ENCODE data around the gene DDAH1.

Gene DDAH1

GRCh38 chr1:85438353-85438752 is 26.6 kb downstream of the DDAH1 start:
- H3K9ac ChIP-seq (ENCODE audit: low read length) = peak overlapping the region; percentile 27
- H3K4me1 ChIP-seq (ENCODE audit: control insufficient read depth, insufficient read depth, low read length) = peaks cover 40% of the 10 kb centered on the region
- DNase-seq (ENCODE audit: low read depth) = no peak
- no peaks in the 10 kb centered on the region for H3K9me3 ChIP-seq (ENCODE audit: control insufficient read depth, low read length)
- H3K27me3 ChIP-seq (replicated peaks; ENCODE audit: control insufficient read depth, insufficient read depth, low read length) = no peaks in the 10 kb centered on the region
- no peaks in the 10 kb centered on the region for H3K36me3 ChIP-seq (ENCODE audit: control insufficient read depth, insufficient read depth, low read length, severe bottlenecking)
- no peak overlapping the region for H3K4me3 ChIP-seq (ENCODE audit: low read length)

- DNase-seq (ENCODE audit: low read depth) = no peak
- H3K4me3 ChIP-seq (ENCODE audit: low read length) = no peak overlapping the region
- H3K27me3 ChIP-seq (replicated peaks; ENCODE audit: control insufficient read depth, insufficient read depth, low read length) = no peaks in the 10 kb centered on the region
- H3K36me3 ChIP-seq (ENCODE audit: control insufficient read depth, insufficient read depth, low read length, severe bottlenecking) = no peaks in the 10 kb centered on the region
- no peak overlapping the region for H3K9ac ChIP-seq (ENCODE audit: low read length)
- no peaks in the 10 kb centered on the region for H3K9me3 ChIP-seq (ENCODE audit: control insufficient read depth, low read length)
- H3K4me1 ChIP-seq (ENCODE audit: control insufficient read depth, insufficient read depth, low read length) = peaks cover 40% of the 10 kb centered on the region
Observed at GRCh38 chr1:85437139-85437538, 27.8 kb downstream of the DDAH1 start.

- no peak for DNase-seq (ENCODE audit: low read depth)
- H3K4me1 ChIP-seq (ENCODE audit: control insufficient read depth, insufficient read depth, low read length) = peaks cover 9% of the 10 kb centered on the region
Observed at GRCh38 chr1:85433096-85433495, 31.9 kb downstream of the DDAH1 start.

GRCh38 chr1:85428471-85429089 is 36.4 kb downstream of the DDAH1 start:
- no peak overlapping the region for H3K9ac ChIP-seq (ENCODE audit: low read length)
- DNase-seq (ENCODE audit: low read depth) = no peak
- H3K36me3 ChIP-seq (ENCODE audit: control insufficient read depth, insufficient read depth, low read length, severe bottlenecking) = peaks cover 5% of the 10 kb centered on the region
- peaks cover 5% of the 10 kb centered on the region for H3K4me1 ChIP-seq (ENCODE audit: control insufficient read depth, insufficient read depth, low read length)
- no peaks in the 10 kb centered on the region for H3K27me3 ChIP-seq (replicated peaks; ENCODE audit: control insufficient read depth, insufficient read depth, low read length)
- H3K9me3 ChIP-seq (ENCODE audit: control insufficient read depth, low read length) = no peaks in the 10 kb centered on the region
- H3K4me3 ChIP-seq (ENCODE audit: low read length) = no peak overlapping the region

More at GRCh38 chr1:85433096-85433495, 31.9 kb downstream of the DDAH1 start:
- Histone ChIP-seq H3K4me3 (ENCODE audit: low read length) (no peak overlapping the region), H3K9ac (ENCODE audit: low read length) (no peak overlapping the region), H3K36me3 (ENCODE audit: control insufficient read depth, insufficient read depth, low read length, severe bottlenecking) (no peaks in the 10 kb centered on the region), H3K27me3 (replicated peaks; ENCODE audit: control insufficient read depth, insufficient read depth, low read length) (no peaks in the 10 kb centered on the region), H3K9me3 (ENCODE audit: control insufficient read depth, low read length) (no peaks in the 10 kb centered on the region)

GRCh38 chr1:85427849-85428248 is 37.1 kb downstream of the DDAH1 start:
- no peak for DNase-seq (ENCODE audit: low read depth)
- no peak overlapping the region for H3K4me3 ChIP-seq (ENCODE audit: low read length)
- no peaks in the 10 kb centered on the region for H3K27me3 ChIP-seq (replicated peaks; ENCODE audit: control insufficient read depth, insufficient read depth, low read length)
- H3K36me3 ChIP-seq (ENCODE audit: control insufficient read depth, insufficient read depth, low read length, severe bottlenecking) = peaks cover 9% of the 10 kb centered on the region
- H3K4me1 ChIP-seq (ENCODE audit: control insufficient read depth, insufficient read depth, low read length) = peaks cover 5% of the 10 kb centered on the region
- no peaks in the 10 kb centered on the region for H3K9me3 ChIP-seq (ENCODE audit: control insufficient read depth, low read length)
- H3K9ac ChIP-seq (ENCODE audit: low read length) = no peak overlapping the region

GRCh38 chr1:85427331-85427730 is 37.6 kb downstream of the DDAH1 start:
- Histone ChIP-seq H3K36me3 (ENCODE audit: control insufficient read depth, insufficient read depth, low read length, severe bottlenecking) (peaks cover 9% of the 10 kb centered on the region), H3K4me1 (ENCODE audit: control insufficient read depth, insufficient read depth, low read length) (peaks cover 5% of the 10 kb centered on the region), H3K4me3 (ENCODE audit: low read length) (no peak overlapping the region), H3K27me3 (replicated peaks; ENCODE audit: control insufficient read depth, insufficient read depth, low read length) (no peaks in the 10 kb centered on the region), H3K9ac (ENCODE audit: low read length) (no peak overlapping the region), H3K9me3 (ENCODE audit: control insufficient read depth, low read length) (no peaks in the 10 kb centered on the region)
- peak; percentile 65 for DNase-seq (ENCODE audit: low read depth)

GRCh38 chr1:85421179-85421578 is 43.8 kb downstream of the DDAH1 start:
- H3K4me3 ChIP-seq (ENCODE audit: low read length) = no peak overlapping the region
- no peak overlapping the region for H3K9ac ChIP-seq (ENCODE audit: low read length)
- H3K36me3 ChIP-seq (ENCODE audit: control insufficient read depth, insufficient read depth, low read length, severe bottlenecking) = peaks cover 20% of the 10 kb centered on the region
- no peak for DNase-seq (ENCODE audit: low read depth)
- H3K27me3 ChIP-seq (replicated peaks; ENCODE audit: control insufficient read depth, insufficient read depth, low read length) = no peaks in the 10 kb centered on the region
- H3K4me1 ChIP-seq (ENCODE audit: control insufficient read depth, insufficient read depth, low read length) = peaks cover 11% of the 10 kb centered on the region
- peaks cover 6% of the 10 kb centered on the region for H3K9me3 ChIP-seq (ENCODE audit: control insufficient read depth, low read length)

- no peaks in the 10 kb centered on the region for H3K27me3 ChIP-seq (replicated peaks; ENCODE audit: control insufficient read depth, insufficient read depth, low read length)
- no peak for DNase-seq (ENCODE audit: low read depth)
- peaks cover 6% of the 10 kb centered on the region for H3K9me3 ChIP-seq (ENCODE audit: control insufficient read depth, low read length)
- H3K4me1 ChIP-seq (ENCODE audit: control insufficient read depth, insufficient read depth, low read length) = peaks cover 11% of the 10 kb centered on the region
- H3K9ac ChIP-seq (ENCODE audit: low read length) = no peak overlapping the region
- H3K36me3 ChIP-seq (ENCODE audit: control insufficient read depth, insufficient read depth, low read length, severe bottlenecking) = peaks cover 20% of the 10 kb centered on the region
- no peak overlapping the region for H3K4me3 ChIP-seq (ENCODE audit: low read length)
Observed at GRCh38 chr1:85420199-85420598, 44.8 kb downstream of the DDAH1 start.

DNA sequence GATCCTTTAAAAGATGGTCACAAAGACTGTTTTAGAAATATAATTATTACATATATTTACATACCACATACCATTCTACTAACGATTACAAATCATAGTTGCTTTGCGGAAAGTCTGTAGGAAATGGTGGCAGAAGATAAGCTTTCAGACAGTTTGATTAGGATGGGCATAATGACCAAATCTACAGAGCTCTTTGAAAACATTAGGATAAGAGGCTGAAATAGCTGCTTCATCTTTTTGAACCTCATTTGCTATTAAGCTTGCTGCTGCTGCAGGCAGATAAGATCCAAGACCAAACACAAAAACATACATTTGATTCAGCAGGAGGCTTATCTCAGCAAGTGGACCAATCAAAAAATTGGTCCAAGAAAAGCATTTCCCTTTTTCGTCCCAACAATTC is 47.1 kb downstream of the DDAH1 start:
- no peak for DNase-seq (ENCODE audit: low read depth)
- peaks cover 10% of the 10 kb centered on the region for H3K36me3 ChIP-seq (ENCODE audit: control insufficient read depth, insufficient read depth, low read length, severe bottlenecking)
- peaks cover 6% of the 10 kb centered on the region for H3K9me3 ChIP-seq (ENCODE audit: control insufficient read depth, low read length)
- no peak overlapping the region for H3K4me3 ChIP-seq (ENCODE audit: low read length)
- no peak overlapping the region for H3K9ac ChIP-seq (ENCODE audit: low read length)
- no peaks in the 10 kb centered on the region for H3K27me3 ChIP-seq (replicated peaks; ENCODE audit: control insufficient read depth, insufficient read depth, low read length)
- H3K4me1 ChIP-seq (ENCODE audit: control insufficient read depth, insufficient read depth, low read length) = peaks cover 21% of the 10 kb centered on the region

DNA sequence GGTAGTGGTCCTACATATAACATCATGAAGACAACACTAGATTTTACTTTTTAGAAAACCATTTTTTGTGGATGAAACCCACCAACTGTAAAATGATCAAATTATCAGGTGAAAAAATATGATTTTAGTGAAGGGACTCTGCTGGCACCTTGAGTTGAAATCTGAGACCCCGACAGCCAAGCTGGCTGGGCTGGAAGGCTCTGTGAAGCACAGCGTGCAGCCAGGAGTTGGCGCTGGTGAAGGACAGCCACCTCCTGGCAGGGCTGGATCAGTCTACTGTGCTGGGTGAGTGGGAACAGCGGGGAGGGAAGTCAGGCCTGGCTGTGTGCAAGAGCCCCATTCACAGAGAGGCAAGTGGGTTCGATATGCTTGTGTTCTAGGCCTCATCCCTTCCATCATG is 47.9 kb downstream of the DDAH1 start:
- peaks cover 27% of the 10 kb centered on the region for H3K4me1 ChIP-seq (ENCODE audit: control insufficient read depth, insufficient read depth, low read length)
- no peak for DNase-seq (ENCODE audit: low read depth)
- no peak overlapping the region for H3K9ac ChIP-seq (ENCODE audit: low read length)
- no peaks in the 10 kb centered on the region for H3K27me3 ChIP-seq (replicated peaks; ENCODE audit: control insufficient read depth, insufficient read depth, low read length)
- no peak overlapping the region for H3K4me3 ChIP-seq (ENCODE audit: low read length)
- H3K9me3 ChIP-seq (ENCODE audit: control insufficient read depth, low read length) = peaks cover 6% of the 10 kb centered on the region
- peaks cover 10% of the 10 kb centered on the region for H3K36me3 ChIP-seq (ENCODE audit: control insufficient read depth, insufficient read depth, low read length, severe bottlenecking)

DNA sequence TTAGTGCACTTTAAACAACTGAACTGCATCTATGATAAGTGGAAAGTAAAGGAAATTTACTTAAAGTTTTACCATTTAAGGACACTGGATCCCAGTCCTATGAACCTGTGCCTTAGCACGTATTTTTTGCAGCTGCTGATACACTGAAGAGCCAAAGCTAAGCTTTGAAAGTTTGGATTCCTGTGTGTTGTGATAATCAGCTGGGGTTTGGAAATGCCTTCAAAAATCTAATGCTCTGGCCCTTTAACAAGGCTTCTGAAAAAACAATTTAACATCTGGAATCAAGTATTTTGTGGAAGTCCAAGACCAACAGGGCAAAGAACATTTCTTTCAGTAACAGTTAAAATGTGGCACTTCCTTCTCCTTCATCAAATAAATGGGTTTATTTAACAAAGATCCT is 51.8 kb downstream of the DDAH1 start:
- Histone ChIP-seq H3K27me3 (replicated peaks; ENCODE audit: control insufficient read depth, insufficient read depth, low read length) (no peaks in the 10 kb centered on the region), H3K4me1 (ENCODE audit: control insufficient read depth, insufficient read depth, low read length) (peaks cover 26% of the 10 kb centered on the region), H3K9ac (ENCODE audit: low read length) (no peak overlapping the region), H3K9me3 (ENCODE audit: control insufficient read depth, low read length) (no peaks in the 10 kb centered on the region), H3K36me3 (ENCODE audit: control insufficient read depth, insufficient read depth, low read length, severe bottlenecking) (no peaks in the 10 kb centered on the region), H3K4me3 (ENCODE audit: low read length) (no peak overlapping the region)
- peak; percentile 76 for DNase-seq (ENCODE audit: low read depth)

All from adipocyte (in vitro differentiated cells).